GM12875 (cell line): ENCODE data around the gene TAS2R9.

Experiments
- H3K4me3 ChIP-seq: one replicate; pipeline ENCODE4 v1.5.1; 2011; ENCODE audit warnings: low read depth, low read length, control low read depth
- CTCF ChIP-seq: IDR thresholded peaks from 2 replicates; pipeline ENCODE4 v1.5.1; 2011; ENCODE audit warnings: low read depth, mild to moderate bottlenecking, control low read depth, inconsistent platforms, low read length, moderate library complexity, borderline replicate concordance; ENCODE audit not compliant: insufficient read depth

Gene TAS2R9

GRCh38 chr12:10842862-10843261 lies 32.9 kb upstream of the TAS2R9 start:
- no peak overlapping the region for H3K4me3 ChIP-seq
- no peak for TF ChIP-seq CTCF

- TF ChIP-seq CTCF, result no peak
- no peak overlapping the region for H3K4me3 ChIP-seq
These were observed 28.5 kb upstream of the TAS2R9 start for GRCh38 chr12:10838461-10838860.

- no peak overlapping the region for H3K4me3 ChIP-seq
- TF ChIP-seq CTCF, result no peak
These were observed 20.0 kb upstream of the TAS2R9 start for GRCh38 chr12:10829994-10830393.

- no peak within 1 kb of the TSS for H3K4me3 ChIP-seq
- TF ChIP-seq CTCF, result no peak
These were observed 16.3 kb upstream of the TAS2R9 start, which contains the start of gene TAS2R10 for GRCh38 chr12:10826258-10826657. Gene TAS2R10 (minus strand): TSS chr12:10826358. CDS start chr12:10826269, 89 bp downstream.

- TF ChIP-seq CTCF, result no peak
- H3K4me3 ChIP-seq, result no peak overlapping the region
These were observed 15.0 kb upstream of the TAS2R9 start for GRCh38 chr12:10824957-10825356.

GRCh38 chr12:10811883-10812536 lies 2.0 kb upstream of the TAS2R9 start:
- no peak for TF ChIP-seq CTCF
- H3K4me3 ChIP-seq, result no peak overlapping the region

- H3K4me3 ChIP-seq, result no peak within 1 kb of the TSS
- TF ChIP-seq CTCF, result no peak
These were observed 2.8 kb downstream of the TAS2R9 start, which contains the start of gene TAS2R8 for GRCh38 chr12:10807186-10807585. Gene TAS2R8 (minus strand): TSS chr12:10807286. CDS start chr12:10806980, 306 bp downstream.
